ENCODE measurements around the gene LRRC17.

Gene LRRC17

DNA sequence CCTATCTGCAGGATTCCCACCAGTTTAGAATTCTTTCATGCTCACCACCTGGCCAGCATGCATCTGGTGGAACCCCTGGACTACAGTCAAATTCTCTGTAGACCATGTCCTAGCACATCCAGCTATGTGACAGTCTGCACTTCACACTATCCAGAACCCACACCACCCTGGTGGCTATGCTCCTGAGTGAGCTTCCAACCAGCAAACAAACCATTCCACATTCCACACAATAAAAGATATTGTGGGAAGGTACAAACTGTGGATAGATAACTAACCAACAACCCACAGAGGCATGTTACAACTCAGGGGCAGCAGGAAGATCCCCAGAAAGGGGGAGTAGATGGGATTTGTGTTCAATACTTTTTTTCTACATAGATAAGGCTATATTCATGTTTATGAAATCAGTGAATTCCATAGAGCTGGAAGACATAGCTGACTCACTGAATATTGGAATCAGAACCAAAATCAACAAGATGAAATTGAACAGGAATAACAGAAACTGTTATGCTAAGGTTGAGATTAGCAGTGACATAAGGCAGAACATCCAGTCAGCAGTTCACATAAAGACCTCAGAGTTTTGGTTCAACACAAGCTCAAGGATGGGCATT lies 72.5 kb downstream of the LRRC17 start:
- no peak overlapping the region for H2AFZ ChIP-seq (ENCODE audit: low read depth, low read length)

DNA sequence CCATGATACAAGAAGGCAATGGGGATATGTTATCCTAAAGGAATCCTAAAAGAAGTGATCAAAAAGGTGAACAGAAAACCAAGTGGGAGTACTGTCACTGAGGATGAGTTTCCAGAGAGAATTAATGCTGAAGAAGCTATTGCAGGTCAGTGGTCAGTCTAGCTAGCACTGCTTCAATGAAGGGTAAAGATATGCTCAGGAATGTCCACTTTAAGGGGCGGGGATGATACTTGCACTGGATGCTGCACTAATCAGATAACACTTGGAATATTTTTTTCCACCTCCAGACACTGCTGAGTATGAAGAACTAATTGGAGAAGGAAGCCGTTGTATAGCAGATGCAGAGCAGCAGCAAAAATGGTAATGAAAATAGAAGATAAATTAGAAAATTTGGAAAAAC lies 75.3 kb downstream of the LRRC17 start:
- Histone ChIP-seq H3K4me2 (ENCODE audit: insufficient read depth, low read length) (no peak overlapping the region), H3K36me3 (ENCODE audit: insufficient read depth, low read length) (no peaks in the 10 kb centered on the region), H3K4me1 (ENCODE audit: insufficient read depth, low read length) (no peaks in the 10 kb centered on the region), H3K4me3 (ENCODE audit: low read depth in 1 of 2, low read length in 2 of 2) (no peak overlapping the region), H3K27me3 (ENCODE audit: insufficient read depth, low read length, poor library complexity) (peaks cover 7% of the 10 kb centered on the region), H3K9ac (ENCODE audit: low read depth, low read length) (no peak overlapping the region), H3K79me2 (ENCODE audit: insufficient read depth, low read length) (no peaks in the 10 kb centered on the region), H3K9me3 (ENCODE audit: insufficient read depth, low read length, severe bottlenecking) (no peaks in the 10 kb centered on the region), H4K20me1 (ENCODE audit: insufficient read depth, low read length) (no peaks in the 10 kb centered on the region), H3K27ac (ENCODE audit: low read length) (no peak overlapping the region), H2AFZ (ENCODE audit: low read depth, low read length) (no peak overlapping the region)
- ATAC-seq (ENCODE audit: insufficient read depth, low read depth) = no peak
- TF ChIP-seq CTCF (IDR thresholded peaks at IDR 0.05; ENCODE audit: borderline replicate concordance, extremely low read depth, low read length, poor library complexity, severe bottlenecking) (no peak), EZH2 (IDR thresholded peaks at IDR 0.05; ENCODE audit: borderline replicate concordance, low read depth, low read length, severe bottlenecking) (no peak)
- DNase-seq = no peak

More for the DNA sequence above, 72.5 kb downstream of the LRRC17 start:
- no peaks in the 10 kb centered on the region for H3K79me2 ChIP-seq (ENCODE audit: insufficient read depth, low read length)
- H3K27ac ChIP-seq (ENCODE audit: low read length) = no peak overlapping the region
- TF ChIP-seq CTCF (IDR thresholded peaks at IDR 0.05; ENCODE audit: borderline replicate concordance, extremely low read depth, low read length, poor library complexity, severe bottlenecking) = no peak
- TF ChIP-seq EZH2 (IDR thresholded peaks at IDR 0.05; ENCODE audit: borderline replicate concordance, low read depth, low read length, severe bottlenecking) = no peak
- H3K4me3 ChIP-seq (ENCODE audit: low read depth in 1 of 2, low read length in 2 of 2) = no peak overlapping the region
- H4K20me1 ChIP-seq (ENCODE audit: insufficient read depth, low read length) = no peaks in the 10 kb centered on the region
- no peaks in the 10 kb centered on the region for H3K4me1 ChIP-seq (ENCODE audit: insufficient read depth, low read length)
- DNase-seq = no peak
- no peak overlapping the region for H3K4me2 ChIP-seq (ENCODE audit: insufficient read depth, low read length)
- no peak overlapping the region for H3K9ac ChIP-seq (ENCODE audit: low read depth, low read length)
- no peak for ATAC-seq (ENCODE audit: insufficient read depth, low read depth)
- peaks cover 3% of the 10 kb centered on the region for H3K27me3 ChIP-seq (ENCODE audit: insufficient read depth, low read length, poor library complexity)
- no peaks in the 10 kb centered on the region for H3K9me3 ChIP-seq (ENCODE audit: insufficient read depth, low read length, severe bottlenecking)
- no peaks in the 10 kb centered on the region for H3K36me3 ChIP-seq (ENCODE audit: insufficient read depth, low read length)

DNA sequence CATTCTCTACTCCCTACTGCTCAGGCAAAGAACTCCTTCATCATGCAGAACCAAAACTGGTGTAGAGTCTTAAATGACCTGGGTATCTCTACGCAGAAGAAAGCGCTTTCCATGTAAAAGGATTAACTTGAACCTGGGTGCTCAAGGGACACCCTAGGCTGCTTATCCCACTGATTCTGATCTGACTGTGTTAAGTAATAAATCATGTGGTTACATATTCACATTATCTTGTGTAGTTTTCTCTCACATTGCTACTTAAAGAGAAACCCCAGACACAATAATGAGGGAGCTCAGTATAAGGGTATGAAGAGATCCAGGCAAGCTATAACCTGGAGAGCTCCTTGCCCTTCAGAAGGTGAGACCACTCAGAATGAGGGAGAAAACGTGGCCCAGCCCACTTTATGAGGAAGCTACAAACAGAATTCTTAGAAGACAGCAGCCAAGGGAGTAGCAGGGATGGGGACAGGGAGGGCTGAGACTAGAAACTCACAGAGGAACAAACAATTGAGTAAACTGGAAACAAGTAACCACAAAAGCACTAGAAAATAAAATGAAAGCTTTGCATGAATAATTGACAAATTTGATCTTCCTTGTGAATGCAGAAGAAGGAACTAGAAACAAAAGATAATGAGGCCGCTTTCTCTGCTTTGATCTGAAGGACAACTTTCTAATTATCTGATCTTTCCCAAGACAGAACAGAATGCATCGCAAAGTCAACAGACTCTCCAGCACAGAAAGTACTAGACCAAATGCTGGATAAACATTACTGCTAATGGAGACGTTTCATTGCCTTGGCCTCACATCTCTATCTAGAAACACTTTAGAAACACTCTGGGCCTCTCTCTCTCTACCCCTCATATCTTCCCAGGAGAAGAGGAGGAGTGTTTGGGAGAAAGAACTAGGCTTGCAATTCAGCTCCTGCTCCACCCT lies 76.1 kb downstream of the LRRC17 start:
- no peaks in the 10 kb centered on the region for H3K9me3 ChIP-seq (ENCODE audit: insufficient read depth, low read length, severe bottlenecking)
- ATAC-seq (ENCODE audit: insufficient read depth, low read depth) = no peak
- no peak overlapping the region for H2AFZ ChIP-seq (ENCODE audit: low read depth, low read length)
- H3K9ac ChIP-seq (ENCODE audit: low read depth, low read length) = no peak overlapping the region
- no peak overlapping the region for H3K4me2 ChIP-seq (ENCODE audit: insufficient read depth, low read length)
- H3K27me3 ChIP-seq (ENCODE audit: insufficient read depth, low read length, poor library complexity) = peaks cover 7% of the 10 kb centered on the region
- H4K20me1 ChIP-seq (ENCODE audit: insufficient read depth, low read length) = no peaks in the 10 kb centered on the region
- no peaks in the 10 kb centered on the region for H3K36me3 ChIP-seq (ENCODE audit: insufficient read depth, low read length)
- H3K4me1 ChIP-seq (ENCODE audit: insufficient read depth, low read length) = no peaks in the 10 kb centered on the region
- DNase-seq = no peak
- H3K27ac ChIP-seq (ENCODE audit: low read length) = no peak overlapping the region
- no peak overlapping the region for H3K4me3 ChIP-seq (ENCODE audit: low read depth in 1 of 2, low read length in 2 of 2)
- no peaks in the 10 kb centered on the region for H3K79me2 ChIP-seq (ENCODE audit: insufficient read depth, low read length)
- TF ChIP-seq CTCF (IDR thresholded peaks at IDR 0.05; ENCODE audit: borderline replicate concordance, extremely low read depth, low read length, poor library complexity, severe bottlenecking) = no peak
- TF ChIP-seq EZH2 (IDR thresholded peaks at IDR 0.05; ENCODE audit: borderline replicate concordance, low read depth, low read length, severe bottlenecking) = no peak
